Measurements from ENCODE around the gene MAPK8IP3.

DNA sequence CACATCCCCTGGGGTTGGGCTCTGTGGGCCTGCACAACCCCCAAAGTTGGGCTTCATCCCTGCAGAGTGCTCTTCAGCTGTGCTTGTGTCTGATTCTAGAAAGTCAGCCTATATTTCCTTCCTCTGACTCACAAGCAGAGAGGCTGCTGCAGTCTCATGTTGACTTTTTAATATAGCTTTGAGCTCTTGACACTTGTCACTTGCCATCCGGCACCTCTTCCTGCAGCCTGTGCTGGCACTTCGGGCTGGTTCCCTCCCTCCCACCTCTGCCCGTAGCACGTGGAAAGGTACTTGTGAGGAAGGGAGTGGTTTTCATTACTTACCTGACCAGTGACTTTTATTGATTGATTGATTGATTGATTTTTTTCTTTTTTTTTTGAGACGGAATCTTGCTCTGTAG, 47.0 kb upstream of the MAPK8IP3 start:
- TF ChIP-seq EZH2phosphoT487 (IDR thresholded peaks at IDR 0.05; ENCODE audit: low read depth): no peak
- TF ChIP-seq, protein P1, sequence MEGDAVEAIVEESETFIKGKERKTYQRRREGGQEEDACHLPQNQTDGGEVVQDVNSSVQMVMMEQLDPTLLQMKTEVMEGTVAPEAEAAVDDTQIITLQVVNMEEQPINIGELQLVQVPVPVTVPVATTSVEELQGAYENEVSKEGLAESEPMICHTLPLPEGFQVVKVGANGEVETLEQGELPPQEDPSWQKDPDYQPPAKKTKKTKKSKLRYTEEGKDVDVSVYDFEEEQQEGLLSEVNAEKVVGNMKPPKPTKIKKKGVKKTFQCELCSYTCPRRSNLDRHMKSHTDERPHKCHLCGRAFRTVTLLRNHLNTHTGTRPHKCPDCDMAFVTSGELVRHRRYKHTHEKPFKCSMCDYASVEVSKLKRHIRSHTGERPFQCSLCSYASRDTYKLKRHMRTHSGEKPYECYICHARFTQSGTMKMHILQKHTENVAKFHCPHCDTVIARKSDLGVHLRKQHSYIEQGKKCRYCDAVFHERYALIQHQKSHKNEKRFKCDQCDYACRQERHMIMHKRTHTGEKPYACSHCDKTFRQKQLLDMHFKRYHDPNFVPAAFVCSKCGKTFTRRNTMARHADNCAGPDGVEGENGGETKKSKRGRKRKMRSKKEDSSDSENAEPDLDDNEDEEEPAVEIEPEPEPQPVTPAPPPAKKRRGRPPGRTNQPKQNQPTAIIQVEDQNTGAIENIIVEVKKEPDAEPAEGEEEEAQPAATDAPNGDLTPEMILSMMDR (IDR thresholded peaks at IDR 0.05; ENCODE audit: low read depth, low read length): no peak
